ENCODE data around the gene SRRT.
"Not testable (repeated sequence)": the region's sequence is repeated elsewhere in the genome, so short reads cannot be mapped to it uniquely, and the experiment has no call there.

- not testable (repeated sequence) for TF ChIP-seq CTCF (conservative IDR thresholded peaks at IDR 0.05; ENCODE audit: low read length); EZH2phosphoT487 (IDR thresholded peaks at IDR 0.05; ENCODE audit: borderline replicate concordance)
These were observed 48.7 kb downstream of the SRRT start for GRCh38 chr7:100923616-100924015.

Data from Loucy (cell line).